Bronchial smooth muscle cell (primary cell): ENCODE measurements around the gene IPO4. TPM values are rescaled to one million over a fixed set of nuclear protein-coding genes. Genes with fewer than 3 reads are reported as not detected.

Experiments
- total RNA-seq: library from RNA; depleted of rRNA; stranded (reverse); fragments of >200 nt; gene quantifications from 2 replicates; pipeline ENCODE4 v1.2.1, GENCODE V29; 2014

Gene IPO4
- total RNA-seq, 1 donor from 2014 or later = 24.3 TPM

Other genes starting within 250 kb of the IPO4 start
- 61.6 and 72.0 TPM in 2 replicates for gene DHRS4, start 235.0 kb downstream of the IPO4 start, total RNA-seq
- gene DHRS4L2, start 199.9 kb downstream of the IPO4 start, total RNA-seq = 21.6 and 26.6 TPM in 2 replicates
- under 0.01 and 0.17 TPM in 2 replicates for gene CARMIL3, start 136.8 kb downstream of the IPO4 start, total RNA-seq
- gene CPNE6, start 117.3 kb downstream of the IPO4 start, total RNA-seq = not detected in 2 replicates
- gene PCK2, start 94.5 kb downstream of the IPO4 start, total RNA-seq = 14.5 and 17.0 TPM in 2 replicates
- 58.0 and 74.9 TPM in 2 replicates for gene DCAF11, start 74.0 kb downstream of the IPO4 start, total RNA-seq
- gene NRL, start 73.9 kb downstream of the IPO4 start, total RNA-seq = 0.95 and 1.0 TPM in 2 replicates
- gene FITM1, start 58.2 kb downstream of the IPO4 start, total RNA-seq = 0.16 TPM in 1 of 2 replicates, not detected in the other
- gene PSME1, start 52.6 kb downstream of the IPO4 start, total RNA-seq = 93.1 and 102 TPM in 2 replicates
- gene EMC9, start 47.2 kb downstream of the IPO4 start, total RNA-seq = 11.9 and 13.9 TPM in 2 replicates
- 60.0 and 106 TPM in 2 replicates for gene PSME2, start 42.2 kb downstream of the IPO4 start, total RNA-seq
- 22.2 and 25.8 TPM in 2 replicates for gene RNF31, start 41.3 kb downstream of the IPO4 start, total RNA-seq
- 101 and 116 TPM in 2 replicates for gene IRF9, start 27.6 kb downstream of the IPO4 start, total RNA-seq
- gene REC8, start 16.7 kb downstream of the IPO4 start, total RNA-seq = 0.77 and 1.4 TPM in 2 replicates
- 50.9 and 54.5 TPM in 2 replicates for gene TM9SF1, start 6.6 kb upstream of the IPO4 start, total RNA-seq
- gene TSSK4, start 16.9 kb upstream of the IPO4 start, total RNA-seq = 0.16 TPM in 1 of 2 replicates, not detected in the other
- 18.6 and 23.8 TPM in 2 replicates for gene CHMP4A, start 24.7 kb upstream of the IPO4 start, total RNA-seq
- 15.3 and 17.8 TPM in 2 replicates for gene MDP1, start 27.2 kb upstream of the IPO4 start, total RNA-seq
- gene NEDD8, start 43.6 kb upstream of the IPO4 start, total RNA-seq = 277 and 335 TPM in 2 replicates
- gene GMPR2, start 44.1 kb upstream of the IPO4 start, total RNA-seq = 118 and 120 TPM in 2 replicates
- 36.6 and 48.1 TPM in 2 replicates for gene TINF2, start 53.8 kb upstream of the IPO4 start, total RNA-seq
- gene TGM1, start 74.4 kb upstream of the IPO4 start, total RNA-seq = 0.16 and 0.86 TPM in 2 replicates
- 16.9 and 18.7 TPM in 2 replicates for gene RABGGTA, start 82.8 kb upstream of the IPO4 start, total RNA-seq
- 11.2 and 14.7 TPM in 2 replicates for gene DHRS1, start 111.0 kb upstream of the IPO4 start, total RNA-seq
- gene NOP9, start 111.0 kb upstream of the IPO4 start, total RNA-seq = 13.4 and 13.9 TPM in 2 replicates
- gene CIDEB, start 119.2 kb upstream of the IPO4 start, total RNA-seq = 1.3 and 1.4 TPM in 2 replicates
- gene LTB4R2, start 121.3 kb upstream of the IPO4 start, total RNA-seq = 1.9 and 2.7 TPM in 2 replicates
- gene LTB4R, start 122.7 kb upstream of the IPO4 start, total RNA-seq = 0.94 and 1.1 TPM in 2 replicates
- 1.4 and 9.3 TPM in 2 replicates for gene ADCY4, start 146.3 kb upstream of the IPO4 start, total RNA-seq
- 2.5 and 6.2 TPM in 2 replicates for gene RIPK3, start 151.2 kb upstream of the IPO4 start, total RNA-seq
- gene NFATC4, start 179.4 kb upstream of the IPO4 start, total RNA-seq = 74.6 and 97.9 TPM in 2 replicates
- 17.5 and 19.7 TPM in 2 replicates for gene NYNRIN, start 210.2 kb upstream of the IPO4 start, total RNA-seq
- gene CBLN3, start 240.9 kb upstream of the IPO4 start, total RNA-seq = 3.5 and 4.8 TPM in 2 replicates
- gene KHNYN, start 241.1 kb upstream of the IPO4 start, total RNA-seq = 42.2 and 44.9 TPM in 2 replicates